Measurements from ENCODE around the gene CKS1B. TPM values are rescaled to one million over a fixed set of nuclear protein-coding genes. Genes with fewer than 3 reads are reported as not detected.

Gene CKS1B
- total RNA-seq, 2 experiments from 2014 or later = 1.4 to 3.9 TPM

GRCh38 chr1:154931940-154932487 lies 42.5 kb upstream of the CKS1B start:
- ChIA-PET CTCF (interaction anchor here (0.7 to 1.0 kb wide), 2 partner anchors 53 to 85 kb away, joined by 3 to 5 read pairs; no protein-coding TSS in a partner anchor), POLR2A (no interaction called here)
- Mint-ChIP-seq H3K27me3 (no peaks in the 10 kb centered on the region), H3K4me1 (ENCODE audit: low read depth) (peaks cover 18% of the 10 kb centered on the region), H3K36me3 (ENCODE audit: low read depth) (peaks cover 43% of the 10 kb centered on the region), H3K4me3 (no peak overlapping the region), H3K27ac (no peak overlapping the region), H3K9me3 (no peaks in the 10 kb centered on the region)
- Histone ChIP-seq H3K4me1 (ENCODE audit: insufficient read depth, low read length) (peaks cover 17% of the 10 kb centered on the region), H3K36me3 (ENCODE audit: insufficient read depth, low read length) (peaks cover 33% of the 10 kb centered on the region), H3K9me3 (ENCODE audit: control insufficient read depth in 1 of 2, insufficient read depth in 1 of 2, low read length in 2 of 2) (no peaks in the 10 kb centered on the region), H3K4me3 (ENCODE audit: low read length) (no peak overlapping the region), H3K27ac (ENCODE audit: low read depth in 1 of 2, low read length in 2 of 2) (no peak overlapping the region), H3K27me3 (ENCODE audit: control insufficient read depth in 1 of 2, insufficient read depth in 2 of 2, low read length in 2 of 2) (no peaks in the 10 kb centered on the region)
- no peak for DNase-seq
- TF ChIP-seq, protein P1, sequence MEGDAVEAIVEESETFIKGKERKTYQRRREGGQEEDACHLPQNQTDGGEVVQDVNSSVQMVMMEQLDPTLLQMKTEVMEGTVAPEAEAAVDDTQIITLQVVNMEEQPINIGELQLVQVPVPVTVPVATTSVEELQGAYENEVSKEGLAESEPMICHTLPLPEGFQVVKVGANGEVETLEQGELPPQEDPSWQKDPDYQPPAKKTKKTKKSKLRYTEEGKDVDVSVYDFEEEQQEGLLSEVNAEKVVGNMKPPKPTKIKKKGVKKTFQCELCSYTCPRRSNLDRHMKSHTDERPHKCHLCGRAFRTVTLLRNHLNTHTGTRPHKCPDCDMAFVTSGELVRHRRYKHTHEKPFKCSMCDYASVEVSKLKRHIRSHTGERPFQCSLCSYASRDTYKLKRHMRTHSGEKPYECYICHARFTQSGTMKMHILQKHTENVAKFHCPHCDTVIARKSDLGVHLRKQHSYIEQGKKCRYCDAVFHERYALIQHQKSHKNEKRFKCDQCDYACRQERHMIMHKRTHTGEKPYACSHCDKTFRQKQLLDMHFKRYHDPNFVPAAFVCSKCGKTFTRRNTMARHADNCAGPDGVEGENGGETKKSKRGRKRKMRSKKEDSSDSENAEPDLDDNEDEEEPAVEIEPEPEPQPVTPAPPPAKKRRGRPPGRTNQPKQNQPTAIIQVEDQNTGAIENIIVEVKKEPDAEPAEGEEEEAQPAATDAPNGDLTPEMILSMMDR (IDR thresholded peaks at IDR 0.05) = no peak
- intact Hi-C loops (cut with DNase I, micrococcal nuclease) = no loop called here
- ATAC-seq (ENCODE audit: poor library complexity) = no peak

GRCh38 chr1:154934358-154934948 lies 40.0 kb upstream of the CKS1B start:
- ChIA-PET CTCF (interaction anchor here (1.9 kb wide), 1 partner anchor 64 kb away, joined by 5 read pairs; no protein-coding TSS in a partner anchor), POLR2A (interaction anchor here (1.5 kb wide), 1 partner anchor 117 kb away, joined by 3 read pairs; the partner anchor contains the start of gene ADAM15)
- no peaks in the 10 kb centered on the region for H3K27me3 Mint-ChIP-seq

DNA sequence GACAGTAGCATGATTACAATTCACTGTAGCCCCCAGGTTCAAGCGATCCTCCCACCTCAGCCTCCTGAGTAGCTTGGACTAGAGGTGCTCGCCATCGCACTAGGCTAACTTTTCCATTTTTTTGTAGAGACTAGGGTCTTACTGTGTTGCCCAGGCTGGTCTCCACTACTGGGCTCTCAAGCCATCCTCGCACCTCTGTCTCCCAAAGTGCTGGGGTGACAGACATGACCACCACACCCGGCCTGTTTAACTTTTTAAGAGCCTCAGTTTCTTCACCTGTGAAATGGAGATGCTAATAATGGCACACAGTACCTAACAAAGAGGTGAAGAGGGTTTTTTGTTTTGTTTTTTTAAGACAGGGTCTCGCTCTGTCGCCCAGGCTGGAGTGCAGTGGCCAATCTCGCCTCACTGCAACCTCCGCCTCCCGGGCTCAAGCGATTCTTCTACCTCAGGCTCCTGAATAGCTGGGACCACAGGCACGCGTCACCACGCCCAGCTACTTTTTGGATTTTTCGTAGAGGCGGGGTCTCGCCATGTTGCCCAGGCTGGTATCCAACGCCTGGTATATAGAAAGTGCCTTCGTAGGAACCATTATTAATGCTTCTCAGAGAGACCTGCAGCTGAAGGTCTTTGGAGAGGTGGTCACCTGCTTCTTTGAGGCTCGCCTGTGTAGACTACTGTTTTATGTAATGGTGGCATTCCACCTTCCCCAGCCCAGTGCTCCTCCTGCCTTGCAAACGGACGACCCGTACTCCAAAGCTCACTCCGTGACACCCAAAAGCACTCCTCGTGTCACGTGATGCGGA lies 38.5 kb upstream of the CKS1B start:
- POLR2A ChIA-PET = interaction anchor here (0.6 to 3.0 kb wide), 32 partner anchors 9 to 1569 kb away, joined by 3 to 24 read pairs (median 4); partner anchors contain the start of genes ADAM15, ADAR, CKS1B and FLAD1
- Histone ChIP-seq H3K27me3 (ENCODE audit: control insufficient read depth in 1 of 2, insufficient read depth in 2 of 2, low read length in 2 of 2) (no peaks in the 10 kb centered on the region), H3K27ac (ENCODE audit: low read depth in 1 of 2, low read length in 2 of 2) (peak overlapping the region; percentile 98 to 100), H3K4me3 (ENCODE audit: low read length) (peak overlapping the region; percentile 86), H3K36me3 (ENCODE audit: insufficient read depth, low read length) (peaks cover 6% of the 10 kb centered on the region), H3K4me1 (ENCODE audit: insufficient read depth, low read length) (peaks cover 51% of the 10 kb centered on the region), H3K9me3 (ENCODE audit: control insufficient read depth in 1 of 2, insufficient read depth in 1 of 2, low read length in 2 of 2) (no peaks in the 10 kb centered on the region)
- H3K27ac Mint-ChIP-seq = peak overlapping the region; percentile 98
- intact Hi-C loops (cut with DNase I, micrococcal nuclease) = loop anchor here (2.0 kb wide), 4 partner anchors 39 to 377 kb away; partner anchors contain the start of genes CKS1B (in 1 of the 2) and UBE2Q1 (in 1 of the 2)
- DNase-seq = peak in 1 of 14 experiments; percentile 68
- no peaks in the 10 kb centered on the region for H3K9me3 Mint-ChIP-seq
- peak overlapping the region; percentile 90 for H3K4me3 Mint-ChIP-seq
- H3K36me3 Mint-ChIP-seq (ENCODE audit: low read depth) = peaks cover 23% of the 10 kb centered on the region
- peaks cover 52% of the 10 kb centered on the region for H3K4me1 Mint-ChIP-seq (ENCODE audit: low read depth)
- CTCF ChIA-PET = interaction anchor here (0.8 to 3.9 kb wide), 14 partner anchors 15 to 376 kb away, joined by 3 to 38 read pairs (median 4); partner anchors contain the start of genes CKS1B, FLAD1, PBXIP1 and PYGO2
- ATAC-seq (ENCODE audit: poor library complexity) = no peak
- H3K27me3 Mint-ChIP-seq = no peaks in the 10 kb centered on the region
- TF ChIP-seq, protein P1 (IDR thresholded peaks at IDR 0.05) = no peak

More at GRCh38 chr1:154934358-154934948, 40.0 kb upstream of the CKS1B start:
- ATAC-seq (ENCODE audit: poor library complexity) = no peak
- Histone ChIP-seq H3K36me3 (ENCODE audit: insufficient read depth, low read length) (peaks cover 13% of the 10 kb centered on the region), H3K4me3 (ENCODE audit: low read length) (no peak overlapping the region), H3K4me1 (ENCODE audit: insufficient read depth, low read length) (peaks cover 37% of the 10 kb centered on the region), H3K27me3 (ENCODE audit: control insufficient read depth in 1 of 2, insufficient read depth in 2 of 2, low read length in 2 of 2) (no peaks in the 10 kb centered on the region), H3K27ac (ENCODE audit: low read depth in 1 of 2, low read length in 2 of 2) (no peak overlapping the region), H3K9me3 (ENCODE audit: control insufficient read depth in 1 of 2, insufficient read depth in 1 of 2, low read length in 2 of 2) (no peaks in the 10 kb centered on the region)
- DNase-seq = no peak
- peak overlapping the region; percentile 98 for H3K27ac Mint-ChIP-seq
- intact Hi-C loops (cut with DNase I, micrococcal nuclease) = no loop called here
- H3K36me3 Mint-ChIP-seq (ENCODE audit: low read depth) = peaks cover 30% of the 10 kb centered on the region
- TF ChIP-seq, protein P1 (IDR thresholded peaks at IDR 0.05) = no peak
- H3K4me1 Mint-ChIP-seq (ENCODE audit: low read depth) = peaks cover 41% of the 10 kb centered on the region
- H3K9me3 Mint-ChIP-seq = no peaks in the 10 kb centered on the region
- H3K4me3 Mint-ChIP-seq = peak overlapping the region; percentile 35

Measured in CD4-positive, alpha-beta T cell (primary cell).